RPMI7951 (cell line): ENCODE measurements around the gene CD52. TPM values are rescaled to one million over a fixed set of nuclear protein-coding genes. Genes with fewer than 3 reads are reported as not detected.

Experiments used
- DNase-seq: peaks from one replicate; pipeline ENCODE4 v3.0.0-alpha.2; 2012; ENCODE audit warnings: low read depth
- total RNA-seq: library from RNA; depleted of rRNA; stranded (reverse); fragments of >200 nt; shearing (Covaris generic); gene quantifications from 2 replicates; pipeline ENCODE4 v1.2.3, GENCODE V29; 2014; rRNA removed

The CD52 gene
- total RNA-seq, 1 experiment from 2014 or later, result not detected

- DNase-seq, result no peak
These were observed 36.4 kb downstream of the CD52 start, which contains the start of gene CRYBG2 for GRCh38 chr1:26353976-26354820. CRYBG2 (minus strand) TSS chr1:26354130; CDS start chr1:26346657, 7,473 bp downstream.

DNA sequence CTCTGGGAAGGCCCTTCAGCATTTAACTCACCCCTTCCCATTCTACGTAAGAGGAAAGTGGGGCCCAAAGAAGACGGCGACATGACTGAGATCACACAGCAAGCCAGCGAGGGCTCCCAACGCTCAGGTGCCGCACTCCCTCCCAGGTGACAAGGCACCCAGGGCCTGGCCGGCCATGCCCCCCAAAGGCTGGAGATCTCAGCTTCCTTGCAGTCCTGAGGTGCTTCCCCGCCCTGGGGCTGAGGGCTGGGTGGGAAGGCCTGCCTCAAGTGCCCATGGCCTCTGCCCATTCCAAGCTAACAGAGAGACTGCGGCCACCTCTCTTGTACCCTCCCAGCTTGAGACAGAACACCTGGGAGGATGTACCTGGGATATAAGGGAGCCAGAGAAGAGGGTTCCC, 37.2 kb downstream of the CD52 start:
- no peak for DNase-seq

- DNase-seq, result no peak
These were observed 38.3 kb downstream of the CD52 start for GRCh38 chr1:26356106-26356505.

DNA sequence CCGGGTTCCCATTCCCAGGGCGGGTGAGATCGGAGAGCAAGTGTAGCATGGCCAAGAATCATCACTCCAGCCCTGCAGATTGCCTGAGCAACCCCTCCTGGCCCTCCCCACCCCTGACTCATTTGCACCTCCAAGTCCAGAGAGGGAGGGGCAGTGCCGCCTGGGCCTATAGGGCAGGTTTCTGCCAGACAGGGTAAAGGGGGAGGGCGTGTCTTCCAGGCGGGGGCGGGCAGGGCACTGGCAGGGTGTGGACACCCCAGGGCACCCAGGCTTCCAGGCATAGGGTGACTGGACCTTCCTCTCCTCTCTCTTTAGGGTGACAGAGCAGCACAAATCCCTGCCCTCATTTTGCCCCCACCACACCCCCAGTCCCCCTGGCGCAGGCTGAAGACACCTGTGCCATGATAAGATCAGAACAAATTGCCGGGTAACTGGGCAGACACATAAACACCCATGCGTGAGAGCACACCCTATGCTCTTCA, 39.4 kb downstream of the CD52 start:
- no peak for DNase-seq

DNA sequence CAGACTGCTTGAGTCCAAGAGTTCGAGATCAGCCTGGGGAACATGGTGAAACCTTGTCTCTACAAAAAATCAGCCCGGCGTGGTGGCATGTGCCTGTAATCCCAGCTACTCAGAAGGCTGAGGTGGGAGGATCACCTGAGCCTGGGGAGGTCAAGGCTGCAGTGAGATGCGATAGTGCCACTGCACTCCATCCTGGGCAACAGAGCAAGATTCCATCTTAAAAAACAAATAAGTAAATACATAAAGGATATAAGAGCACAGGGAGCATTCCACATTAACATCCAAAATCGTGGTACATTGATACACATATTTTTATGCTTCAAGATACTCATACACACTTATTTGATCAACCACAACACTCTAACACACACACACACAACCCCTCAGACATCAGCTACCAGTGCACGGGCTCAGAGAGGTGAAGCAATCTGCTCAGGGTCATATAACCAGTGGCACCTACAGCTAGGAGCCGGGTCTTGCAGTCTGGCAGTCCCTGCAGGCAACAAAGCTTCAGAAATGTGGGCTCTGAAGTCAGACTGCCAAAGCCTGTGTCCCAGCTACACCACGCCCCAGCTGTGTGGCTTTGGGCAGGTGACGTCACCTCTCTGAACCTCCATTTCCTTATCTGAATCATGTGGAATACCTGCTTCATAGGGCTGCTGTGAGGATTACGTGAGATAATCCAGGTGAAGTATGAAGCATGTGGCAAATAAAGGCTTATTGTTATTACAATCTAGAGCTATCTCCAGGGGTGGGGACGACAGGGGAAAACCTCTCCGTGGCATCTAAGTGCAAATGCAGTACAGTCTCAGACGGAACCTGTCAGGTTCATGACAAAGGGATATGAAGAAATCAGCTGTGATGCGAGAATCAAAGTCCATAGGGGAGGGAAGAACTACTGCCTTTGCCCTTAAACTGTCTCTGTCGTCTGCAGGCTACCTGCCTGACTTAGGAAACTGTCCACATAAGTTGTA, 40.9 kb downstream of the CD52 start:
- DNase-seq, result no peak

DNA sequence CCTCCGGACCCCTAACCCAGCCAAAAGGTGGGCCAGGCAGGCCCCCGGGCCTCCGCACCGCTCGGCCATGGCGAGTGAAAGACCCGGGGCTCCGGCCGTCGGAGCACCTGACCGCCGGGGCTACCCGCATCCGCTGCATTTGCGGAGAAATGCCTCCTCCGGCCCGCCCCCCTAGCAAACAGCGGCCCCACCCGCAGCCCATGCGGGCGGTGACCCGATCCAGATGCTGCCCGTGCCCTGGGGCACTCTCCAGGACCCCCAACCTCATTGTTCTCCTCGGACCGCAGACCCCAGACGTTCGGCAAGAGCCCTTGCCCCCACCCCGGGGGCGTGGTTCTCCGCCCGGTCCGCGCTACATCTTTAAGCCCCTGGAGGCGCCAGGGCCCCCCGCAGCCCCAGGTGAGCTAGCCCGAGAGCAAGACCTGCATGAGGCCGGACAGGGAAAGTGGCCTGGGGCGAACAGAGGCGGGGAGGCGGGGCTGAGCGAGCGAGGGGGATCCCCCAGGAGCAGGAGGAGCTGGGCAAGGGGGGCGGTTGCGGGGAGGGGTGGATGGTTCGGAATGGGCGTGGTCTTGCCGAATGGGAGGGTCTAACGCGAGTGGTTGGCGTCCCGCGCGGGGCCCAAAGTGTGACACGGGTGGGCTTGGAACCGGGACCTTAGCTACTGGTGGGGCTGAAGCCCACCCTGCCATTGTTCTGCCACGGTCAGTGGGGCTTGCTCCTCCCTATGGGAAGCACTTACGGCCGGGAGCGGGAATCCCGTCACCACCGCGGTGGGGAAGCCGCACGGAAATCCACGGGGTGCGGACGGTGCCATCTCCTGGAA, 42.4 kb downstream of the CD52 start:
- DNase-seq, result no peak

DNA sequence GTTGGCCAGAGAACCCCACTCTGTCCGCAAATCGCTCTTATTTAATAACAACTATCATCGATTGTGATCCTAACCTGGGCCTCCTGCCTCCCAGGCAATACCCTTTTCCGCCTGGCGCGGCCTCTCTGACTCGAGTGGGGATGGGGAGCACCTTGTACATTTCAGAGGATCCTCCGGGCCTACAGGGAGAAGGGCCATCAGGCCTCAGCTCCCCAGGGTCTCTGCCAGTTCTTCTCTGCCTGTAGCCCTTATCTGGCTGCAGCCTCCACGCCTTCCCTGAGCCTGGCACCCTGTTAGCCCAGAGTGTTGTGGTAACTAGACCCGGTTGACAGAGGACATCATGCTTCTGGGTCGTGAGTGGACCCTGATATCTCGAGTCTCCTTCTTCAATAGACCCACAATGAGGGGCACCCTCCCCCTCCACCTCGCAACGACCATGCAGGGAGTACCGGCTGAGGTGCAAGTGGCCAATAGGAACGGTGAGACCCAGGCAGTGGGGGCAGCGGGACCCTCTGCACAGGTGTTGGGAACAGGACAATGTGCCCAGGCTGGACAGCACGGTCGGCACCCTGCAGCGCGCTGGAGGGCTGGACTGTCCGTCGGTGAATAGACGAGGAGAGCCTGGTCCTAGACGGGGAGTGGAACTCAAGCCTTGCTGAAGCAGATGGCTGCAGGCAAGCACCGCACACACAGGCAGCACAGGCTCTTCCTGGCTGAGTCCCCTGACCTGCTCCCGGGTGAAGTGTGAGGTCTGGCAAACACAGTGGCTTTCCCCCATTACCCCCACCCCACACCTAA, 43.2 kb downstream of the CD52 start:
- DNase-seq, result no peak

DNA sequence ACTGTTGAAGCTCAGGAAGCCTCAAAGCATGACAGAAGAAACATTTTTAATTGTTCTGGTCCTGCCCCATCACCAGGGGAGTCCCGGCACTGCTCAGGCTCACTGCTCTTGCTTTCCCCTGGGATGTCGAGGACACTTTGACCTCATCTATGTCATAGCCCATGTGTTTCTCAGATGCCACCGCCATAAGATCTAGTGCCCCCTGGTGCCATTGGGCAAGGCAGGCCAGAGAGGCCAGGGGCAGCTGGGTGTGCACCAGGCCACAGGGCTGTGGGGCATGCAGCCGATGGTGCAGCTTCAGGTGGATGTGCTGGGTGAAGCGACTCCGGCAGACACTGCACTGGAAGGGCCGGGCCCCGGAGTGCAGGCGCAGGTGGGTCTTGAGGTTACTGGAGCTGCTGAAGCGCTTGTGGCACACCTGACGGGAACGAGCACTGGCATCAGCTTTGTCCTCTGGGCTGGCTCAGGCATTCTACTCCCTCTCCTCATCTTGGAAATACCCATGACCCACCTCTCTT, 43.9 kb downstream of the CD52 start:
- no peak for DNase-seq

GRCh38 chr1:26362331-26362730, 44.6 kb downstream of the CD52 start:
- no peak for DNase-seq

- peak; percentile 71 for DNase-seq
These were observed 46.0 kb downstream of the CD52 start for GRCh38 chr1:26363549-26364448.

- DNase-seq, result no peak
These were observed 47.2 kb downstream of the CD52 start for GRCh38 chr1:26364956-26365355.

DNA sequence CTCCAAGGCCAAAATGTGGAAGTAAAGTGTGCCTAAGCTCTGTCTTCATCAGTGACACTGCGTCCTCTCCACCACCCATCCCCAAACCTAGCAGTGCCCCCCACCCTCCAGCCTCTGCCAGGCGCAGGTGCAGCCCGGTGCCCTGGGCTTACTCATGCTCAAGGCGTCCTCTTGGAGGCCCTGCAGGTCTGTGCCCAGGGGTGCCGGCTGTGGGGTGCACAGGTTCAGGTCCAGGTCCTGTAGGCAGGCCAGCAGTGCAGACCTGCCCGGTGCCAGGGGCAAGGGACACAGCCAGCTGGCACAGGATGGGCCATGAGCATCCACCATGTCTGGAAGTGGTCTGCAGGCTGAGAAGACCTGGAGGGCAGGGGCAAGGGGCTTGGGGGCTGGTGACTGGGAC, 49.7 kb downstream of the CD52 start:
- DNase-seq, result no peak

- DNase-seq, result no peak
These were observed 50.2 kb downstream of the CD52 start for GRCh38 chr1:26368006-26368405.

DNA sequence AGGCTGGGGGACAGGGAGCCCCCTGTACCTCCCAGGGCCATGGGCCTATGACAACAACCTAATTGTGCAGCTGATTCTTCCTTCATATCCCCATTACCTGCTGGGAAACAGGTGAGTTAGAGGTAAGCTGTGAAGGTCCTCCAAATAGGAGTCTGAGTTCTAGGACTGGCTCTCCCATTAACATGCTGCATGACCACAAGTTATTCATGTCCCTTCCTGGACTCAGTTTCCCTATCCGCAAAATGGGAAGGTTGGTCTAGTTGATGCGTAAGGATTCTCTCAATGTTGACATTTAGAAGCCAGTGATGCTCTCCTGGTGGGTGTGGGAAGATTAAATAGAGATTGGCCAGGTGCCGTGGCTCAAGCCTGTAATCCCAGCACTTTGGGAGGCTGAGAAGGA, 50.7 kb downstream of the CD52 start:
- no peak for DNase-seq

Other genes starting within 250 kb of the CD52 start
- gene PDIK1L, start 206.1 kb upstream of the CD52 start, total RNA-seq, result 10.6 and 11.5 TPM in 2 replicates
- not detected in 2 replicates for gene FAM110D, start 158.9 kb upstream of the CD52 start, total RNA-seq
- gene C1orf232, start 149.0 kb upstream of the CD52 start, total RNA-seq, result not detected in 2 replicates
- gene ZNF593, start 148.1 kb upstream of the CD52 start, total RNA-seq, result 26.4 and 32.1 TPM in 2 replicates
- not detected in 2 replicates for gene ZNF593OS, start 146.1 kb upstream of the CD52 start, total RNA-seq
- gene CNKSR1, start 140.5 kb upstream of the CD52 start, total RNA-seq, result under 0.01 and 0.12 TPM in 2 replicates
- not detected in 2 replicates for gene CATSPER4, start 127.4 kb upstream of the CD52 start, total RNA-seq
- gene CEP85, start 83.8 kb upstream of the CD52 start, total RNA-seq, result 27.8 and 30.5 TPM in 2 replicates
- 224 and 307 TPM in 2 replicates for gene SH3BGRL3, start 37.9 kb upstream of the CD52 start, total RNA-seq
- gene UBXN11, start 11.3 kb upstream of the CD52 start, total RNA-seq, result 4.7 and 5.7 TPM in 2 replicates
- gene CRYBG2, start 36.2 kb downstream of the CD52 start, total RNA-seq, result not detected in 2 replicates
- not detected in 2 replicates for gene ZNF683, start 54.8 kb downstream of the CD52 start, total RNA-seq
- gene LIN28A, start 92.9 kb downstream of the CD52 start, total RNA-seq, result not detected in 2 replicates
- gene DHDDS, start 114.4 kb downstream of the CD52 start, total RNA-seq, result 30.8 and 33.2 TPM in 2 replicates
- 738 and 772 TPM in 2 replicates for gene HMGN2, start 154.5 kb downstream of the CD52 start, total RNA-seq
- gene RPS6KA1, start 211.8 kb downstream of the CD52 start, total RNA-seq, result 33.6 and 51.8 TPM in 2 replicates